ENCODE data around the gene CISD3. TPM values are rescaled to one million over a fixed set of nuclear protein-coding genes. Genes with fewer than 3 reads are reported as not detected.
A peak's percentile ranks its signal among the peaks of the same experiment; 100 is the strongest.

The CISD3 gene
- total RNA-seq, 1 donor from 2014 or later: 2.9 TPM

DNA sequence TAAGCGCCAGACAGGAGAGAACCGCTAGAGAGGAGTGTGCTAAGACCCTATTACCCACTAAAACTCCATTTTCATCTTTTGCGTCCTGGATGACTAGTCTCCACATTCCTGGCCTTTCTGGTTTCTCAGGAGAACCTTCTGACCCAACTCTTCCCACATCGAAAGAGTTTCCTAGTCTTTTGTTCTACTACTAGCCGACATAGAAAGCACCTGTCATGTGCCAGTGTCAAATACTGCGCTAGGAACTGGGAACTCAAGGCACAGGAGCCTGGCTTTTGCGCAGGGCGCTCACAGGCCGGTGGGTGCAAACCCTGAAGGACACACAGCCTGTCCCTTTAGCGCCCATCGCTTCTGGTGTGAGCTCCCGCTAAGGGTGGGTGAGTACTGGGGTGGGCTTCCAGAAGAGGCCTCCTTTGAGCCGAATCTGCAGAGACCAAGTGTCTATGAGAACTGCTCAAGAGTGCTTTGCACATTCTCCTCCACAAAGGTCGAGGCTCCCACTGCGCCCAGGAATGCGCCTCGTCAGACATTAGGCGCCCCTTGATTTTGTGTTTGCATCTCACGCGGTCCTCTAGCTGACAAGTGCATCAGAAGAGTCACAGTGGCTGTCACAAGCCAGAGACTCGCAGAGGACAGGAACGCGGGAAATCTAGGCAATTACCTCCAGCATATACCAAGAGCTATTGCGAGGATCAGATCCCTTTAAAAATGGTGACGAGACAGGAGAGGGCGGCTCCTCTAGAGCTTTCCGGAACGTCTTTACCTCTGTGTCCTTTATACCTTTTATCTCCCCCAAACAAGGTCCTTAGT lies 20.4 kb downstream of the CISD3 start:
- Histone ChIP-seq H3K36me3 (ENCODE audit: control insufficient read depth, insufficient read depth, low read length) (peaks cover 6% of the 10 kb centered on the region), H3K4me3 (ENCODE audit: low read depth, low read length) (peak overlapping the region; percentile 89), H3K27me3 (ENCODE audit: control insufficient read depth, insufficient read depth, low read length) (no peaks in the 10 kb centered on the region)
- FAIRE-seq: no peak
- TF ChIP-seq, protein P1, sequence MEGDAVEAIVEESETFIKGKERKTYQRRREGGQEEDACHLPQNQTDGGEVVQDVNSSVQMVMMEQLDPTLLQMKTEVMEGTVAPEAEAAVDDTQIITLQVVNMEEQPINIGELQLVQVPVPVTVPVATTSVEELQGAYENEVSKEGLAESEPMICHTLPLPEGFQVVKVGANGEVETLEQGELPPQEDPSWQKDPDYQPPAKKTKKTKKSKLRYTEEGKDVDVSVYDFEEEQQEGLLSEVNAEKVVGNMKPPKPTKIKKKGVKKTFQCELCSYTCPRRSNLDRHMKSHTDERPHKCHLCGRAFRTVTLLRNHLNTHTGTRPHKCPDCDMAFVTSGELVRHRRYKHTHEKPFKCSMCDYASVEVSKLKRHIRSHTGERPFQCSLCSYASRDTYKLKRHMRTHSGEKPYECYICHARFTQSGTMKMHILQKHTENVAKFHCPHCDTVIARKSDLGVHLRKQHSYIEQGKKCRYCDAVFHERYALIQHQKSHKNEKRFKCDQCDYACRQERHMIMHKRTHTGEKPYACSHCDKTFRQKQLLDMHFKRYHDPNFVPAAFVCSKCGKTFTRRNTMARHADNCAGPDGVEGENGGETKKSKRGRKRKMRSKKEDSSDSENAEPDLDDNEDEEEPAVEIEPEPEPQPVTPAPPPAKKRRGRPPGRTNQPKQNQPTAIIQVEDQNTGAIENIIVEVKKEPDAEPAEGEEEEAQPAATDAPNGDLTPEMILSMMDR (IDR thresholded peaks at IDR 0.05; ENCODE audit: insufficient read depth, low read length, severe bottlenecking): no peak
- DNase-seq (ENCODE audit: low read depth): peak; percentile 32

DNA sequence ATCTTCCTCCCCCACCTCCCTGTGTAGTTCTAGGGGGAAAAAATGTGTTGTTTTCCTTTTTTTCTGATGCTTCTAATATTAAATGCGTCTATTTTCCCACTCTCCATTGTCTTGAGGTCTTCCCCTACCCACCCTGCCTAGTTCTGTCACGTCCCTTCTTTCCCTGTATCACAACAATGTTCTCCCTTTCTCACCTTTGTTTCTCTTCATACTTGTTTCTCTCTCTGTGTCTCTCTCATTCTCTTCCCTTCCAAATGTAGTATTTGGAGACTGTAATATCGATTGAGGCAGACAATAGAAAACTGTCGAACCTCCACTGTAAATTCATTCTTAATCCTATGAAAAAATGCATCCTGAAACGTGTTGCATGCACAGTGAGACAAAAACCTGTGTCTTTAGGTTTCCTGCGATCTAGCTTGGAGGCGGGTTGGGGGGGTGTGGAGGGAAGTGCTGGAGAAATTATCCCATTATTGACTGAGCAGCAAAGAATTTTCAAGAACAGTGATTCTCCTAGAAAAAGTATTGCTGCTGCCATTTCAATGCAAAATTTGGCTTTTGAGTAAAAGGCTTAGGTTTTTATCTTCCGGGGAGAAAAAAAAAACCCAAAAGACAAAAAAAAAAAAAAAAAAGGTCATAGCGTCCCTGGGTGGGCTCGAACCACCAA lies 21.1 kb downstream of the CISD3 start:
- Histone ChIP-seq H3K27me3 (ENCODE audit: control insufficient read depth, insufficient read depth, low read length) (no peaks in the 10 kb centered on the region), H3K36me3 (ENCODE audit: control insufficient read depth, insufficient read depth, low read length) (peaks cover 9% of the 10 kb centered on the region), H3K4me3 (ENCODE audit: low read depth, low read length) (peak overlapping the region; percentile 75)
- TF ChIP-seq, protein P1 (IDR thresholded peaks at IDR 0.05; ENCODE audit: insufficient read depth, low read length, severe bottlenecking): no peak
- DNase-seq (ENCODE audit: low read depth): peak; percentile 30
- no peak for FAIRE-seq

DNA sequence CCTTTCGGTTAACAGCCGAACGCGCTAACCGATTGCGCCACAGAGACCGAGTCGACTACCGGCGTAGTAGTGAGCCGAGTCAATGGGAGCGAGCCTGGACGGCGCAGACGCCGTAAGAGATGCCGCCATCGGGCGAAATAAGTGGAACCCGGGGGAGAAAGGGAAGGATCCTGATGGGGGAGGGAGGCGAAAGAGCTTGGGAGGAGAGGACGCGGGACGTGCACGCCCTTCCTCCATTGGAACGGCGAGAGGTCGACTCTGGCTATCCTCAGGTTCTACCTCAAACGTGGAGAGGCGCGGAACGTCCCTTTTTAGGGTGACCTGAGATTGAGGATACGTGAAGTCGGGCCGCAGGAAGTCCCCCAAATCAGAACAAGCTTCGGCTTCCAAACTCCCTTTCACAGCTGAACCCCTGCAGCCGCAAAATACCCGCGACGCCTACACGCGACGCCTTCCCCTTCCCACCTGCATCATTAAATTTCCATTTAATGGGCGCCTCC lies 21.7 kb downstream of the CISD3 start:
- peak overlapping the region; percentile 75 for H3K4me3 ChIP-seq (ENCODE audit: low read depth, low read length)
- TF ChIP-seq, protein P1 (IDR thresholded peaks at IDR 0.05; ENCODE audit: insufficient read depth, low read length, severe bottlenecking): no peak
- DNase-seq (ENCODE audit: low read depth) (peak; percentile 73), FAIRE-seq (no peak)
- peaks cover 9% of the 10 kb centered on the region for H3K36me3 ChIP-seq (ENCODE audit: control insufficient read depth, insufficient read depth, low read length)
- H3K27me3 ChIP-seq (ENCODE audit: control insufficient read depth, insufficient read depth, low read length): no peaks in the 10 kb centered on the region

DNA sequence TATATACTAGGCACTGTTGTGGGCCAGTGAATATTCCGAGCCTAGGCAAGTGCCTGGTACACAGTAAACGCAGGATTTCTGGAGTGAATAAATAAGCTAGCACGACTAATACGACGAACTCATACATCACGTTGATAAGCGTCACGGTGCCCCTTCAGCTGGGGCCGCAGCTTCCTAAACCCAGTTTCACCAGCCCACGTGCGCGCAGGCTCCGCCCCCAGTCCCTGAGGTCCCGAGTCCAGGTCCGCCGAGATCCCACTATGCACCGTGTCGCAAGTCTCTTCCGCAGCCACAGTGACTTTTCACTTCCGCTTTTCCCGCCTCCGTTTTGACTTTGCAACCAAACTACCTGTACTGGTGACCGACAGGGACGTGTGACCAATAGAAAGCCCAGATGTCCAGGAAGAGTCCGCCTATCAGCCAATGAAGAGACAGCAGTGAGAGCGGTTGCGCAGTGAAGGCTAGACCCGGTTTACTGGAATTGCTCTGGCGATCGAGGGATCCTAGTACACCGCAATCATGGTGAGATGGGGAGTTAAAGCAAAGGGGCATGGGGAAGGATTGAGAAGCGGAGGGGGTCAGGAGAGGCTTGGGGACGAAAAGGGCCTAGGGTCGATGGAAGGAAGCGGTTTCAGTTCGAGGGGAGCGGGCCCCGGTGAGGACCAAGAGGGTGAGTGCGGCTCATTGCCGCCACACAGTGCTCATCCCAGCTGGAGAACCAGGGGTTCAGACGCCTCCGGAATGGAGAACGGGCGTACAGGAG lies 22.3 kb downstream of the CISD3 start, which contains the start of gene PSMB3:
Gene PSMB3 (plus strand): TSS at position 434 of the 763 bp plus-strand sequence. CDS start 86 bp downstream, at position 520.
- FAIRE-seq (no peak), DNase-seq (ENCODE audit: low read depth) (peak; percentile 99)
- H3K4me3 ChIP-seq (ENCODE audit: low read depth, low read length): peak within 1 kb of the TSS; percentile 75
- TF ChIP-seq, protein P1 (IDR thresholded peaks at IDR 0.05; ENCODE audit: insufficient read depth, low read length, severe bottlenecking): no peak
- H3K27me3 ChIP-seq (ENCODE audit: control insufficient read depth, insufficient read depth, low read length): no peaks in the 10 kb centered on the region
- peaks cover 10% of the 10 kb centered on the region for H3K36me3 ChIP-seq (ENCODE audit: control insufficient read depth, insufficient read depth, low read length)

DNA sequence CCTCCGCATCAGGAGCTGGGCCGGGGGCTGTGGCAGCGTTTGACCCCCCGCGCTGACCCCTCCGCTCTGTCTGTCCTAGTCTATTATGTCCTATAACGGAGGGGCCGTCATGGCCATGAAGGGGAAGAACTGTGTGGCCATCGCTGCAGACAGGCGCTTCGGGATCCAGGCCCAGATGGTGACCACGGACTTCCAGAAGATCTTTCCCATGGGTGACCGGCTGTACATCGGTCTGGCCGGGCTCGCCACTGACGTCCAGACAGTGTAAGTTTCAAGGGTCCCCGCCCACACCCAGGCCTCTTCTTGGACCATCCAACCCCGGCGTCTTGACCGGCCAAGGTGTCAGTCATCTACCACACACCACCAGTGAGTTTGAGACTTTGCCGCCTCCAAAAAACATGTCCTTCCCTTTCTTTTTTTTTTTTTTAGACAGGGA lies 22.9 kb downstream of the CISD3 start:
- no peaks in the 10 kb centered on the region for H3K27me3 ChIP-seq (ENCODE audit: control insufficient read depth, insufficient read depth, low read length)
- FAIRE-seq (no peak), DNase-seq (ENCODE audit: low read depth) (no peak)
- H3K4me3 ChIP-seq (ENCODE audit: low read depth, low read length): peak overlapping the region; percentile 75
- H3K36me3 ChIP-seq (ENCODE audit: control insufficient read depth, insufficient read depth, low read length): peaks cover 10% of the 10 kb centered on the region
- TF ChIP-seq, protein P1 (IDR thresholded peaks at IDR 0.05; ENCODE audit: insufficient read depth, low read length, severe bottlenecking): no peak

Data from bronchial epithelial cell (primary cell).